ENCODE results near the gene HNRNPUL2. TPM values are rescaled to one million over a fixed set of nuclear protein-coding genes. Genes with fewer than 3 reads are reported as not detected.

HNRNPUL2 gene
- total and polyA plus RNA-seq, 2 of the 8 experiments (the other 6 are each of a cell fraction or from before 2014, with no cell fraction given) = 14.9 to 46.4 TPM

- Histone ChIP-seq H3K56ac (replicated peaks; ENCODE audit: insufficient read length, low read depth, low read length) (no peak overlapping the region), H4K8ac (ENCODE audit: extremely low read depth, insufficient read depth, low read length) (no peak overlapping the region), H2BK12ac (ENCODE audit: low read depth, low read length) (no peak overlapping the region), H2BK15ac (ENCODE audit: low read length) (no peak overlapping the region), H3K4me1 (replicated peaks in 1 of 4; ENCODE audit: control insufficient read depth in 3 of 4, insufficient read depth in 4 of 4, low read length in 3 of 4) (no peaks in the 10 kb centered on the region; a peak in 3 of 7 replicates), H3K23ac (ENCODE audit: insufficient read length) (no peak overlapping the region), H3K4me3 (ENCODE audit: extremely low read depth in 1 of 4, insufficient read depth in 2 of 4, low read depth in 3 of 4, low read length in 4 of 4) (peak overlapping the region; percentile 87 to 98 (median 96)), H4K5ac (ENCODE audit: insufficient read length, low read depth, low read length) (no peak overlapping the region), H3K4ac (replicated peaks; ENCODE audit: insufficient read length, low read depth, low read length) (no peak overlapping the region), H3K4me2 (ENCODE audit: insufficient read depth in 1 of 2, low read depth in 2 of 2, low read length in 2 of 2) (peak overlapping the region; percentile 85 to 93), H3K36me3 (ENCODE audit: control insufficient read depth in 2 of 4, insufficient read depth in 4 of 4, low read length in 3 of 4) (peaks cover 24 to 38% (median 33%) of the 10 kb centered on the region in 4 experiments), H2AFZ (ENCODE audit: low read length) (no peak overlapping the region), H3K23me2 (ENCODE audit: low read depth, low read length) (peaks cover 16% of the 10 kb centered on the region), H3K79me1 (ENCODE audit: low read depth, low read length) (0 out of 2 replicates have a peak, but pooled peaks cover 2% of the 10 kb centered on the region), H2AK5ac (ENCODE audit: low read depth, low read length) (no peak overlapping the region), H3K27me3 (replicated peaks in 1 of 4; ENCODE audit: control insufficient read depth in 3 of 4, extremely low read depth in 1 of 4, insufficient read depth in 3 of 4, low read length in 3 of 4) (no peaks in the 10 kb centered on the region), H3K14ac (ENCODE audit: insufficient read length) (no peak overlapping the region), H3K27ac (ENCODE audit: low read depth, low read length) (no peak overlapping the region), H2BK5ac (ENCODE audit: low read depth, low read length) (no peak overlapping the region), H4K20me1 (replicated peaks in 1 of 2; ENCODE audit: control insufficient read depth in 1 of 2, insufficient read depth in 2 of 2, low read length in 2 of 2) (peaks cover 12 to 17% of the 10 kb centered on the region in 2 experiments), H2BK20ac (ENCODE audit: low read length) (no peak overlapping the region), H3K9me3 (ENCODE audit: insufficient read depth in 2 of 2, low read depth in 1 of 2, low read length in 1 of 2) (no peaks in the 10 kb centered on the region), H3K79me2 (ENCODE audit: control insufficient read depth in 1 of 2, insufficient read depth in 2 of 2, low read length in 2 of 2) (peaks cover 18 to 69% of the 10 kb centered on the region in 2 experiments), H3K9ac (replicated peaks in 1 of 4; ENCODE audit: extremely low read depth in 1 of 4, low read depth in 3 of 4, low read length in 3 of 4) (peak overlapping the region; percentile 84 to 92 (median 90); a peak in 6 of 7 replicates), H4K91ac (replicated peaks; ENCODE audit: insufficient read length, low read length) (no peak overlapping the region), H2BK120ac (replicated peaks; ENCODE audit: low read depth, low read length) (no peak overlapping the region), H3K18ac (ENCODE audit: extremely low read depth, low read length) (no peak overlapping the region)
- FAIRE-seq (no peak), DNase-seq (ENCODE audit: low read depth in 1 of 2, low spot score in 2 of 2) (no peak)
- TF ChIP-seq SP1 (IDR thresholded peaks at IDR 0.05; ENCODE audit: low read depth, low read length) = no peak
- WGBS, 2 experiments (ENCODE audit: extremely low coverage in 1 of 2, insufficient coverage in 1 of 2, insufficient read length in 1 of 2, insufficient replicate concordance in 2 of 2, low coverage in 1 of 2, low lambda C conversion rate in 2 of 2, missing lambda C conversion rate in 1 of 2) = 11% methylated on average over 7 of the region's 7 CpGs; no CpG with 5 or more reads in 1 of the 2 experiments
- ChIA-PET CTCF (ENCODE audit: partially characterized antibody) (interaction anchor here (1.2 to 2.1 kb wide), 3 partner anchors 28 to 61 kb away, joined by 4 to 9 read pairs (median 5); partner anchors contain the start of gene ZBTB3), POLR2A (ENCODE audit: partially characterized antibody) (interaction anchor here (0.6 to 10.9 kb wide), 21 partner anchors 11 to 160 kb away, joined by 3 to 192 read pairs (median 14); partner anchors contain the start of genes BSCL2, C11orf98, CSKMT and EEF1G)
These were observed 1.6 kb downstream of the HNRNPUL2 start for GRCh38 chr11:62725646-62726045.
